GM23248 (cell line): ENCODE results near the gene TMED10. TPM values are rescaled to one million over a fixed set of nuclear protein-coding genes. Genes with fewer than 3 reads are reported as not detected.

Experiments
- DNase-seq: peaks from one replicate; pipeline ENCODE4 v3.0.0-alpha.2; 2015
- H2AFZ ChIP-seq: fragments of 200-600 bp; sonication (generic); 2 replicates; pipeline ENCODE4 v1.6.1; 2016; ENCODE audit warnings: antibody characterized with exemption
- H3F3A ChIP-seq: fragments of 200-600 bp; sonication (generic); 2 replicates; pipeline ENCODE4 v1.6.1; 2016; ENCODE audit warnings: mild to moderate bottlenecking, antibody characterized with exemption, mixed run types; ENCODE audit not compliant: insufficient read depth
- H3K27ac ChIP-seq: fragments of 200-600 bp; sonication (generic); 2 replicates; pipeline ENCODE4 v1.5.1; 2016; ENCODE audit warnings: mild to moderate bottlenecking
- H3K27me3 ChIP-seq: fragments of 200-600 bp; sonication (generic); replicated peaks from 2 replicates; pipeline ENCODE4 v1.6.1; 2016; ENCODE audit warnings: mild to moderate bottlenecking; ENCODE audit not compliant: insufficient read depth
- H3K36me3 ChIP-seq: fragments of 200-600 bp; sonication (generic); 2 replicates; pipeline ENCODE4 v1.6.1; 2016; ENCODE audit warnings: low read depth, mild to moderate bottlenecking
- H3K4me1 ChIP-seq: fragments of 200-600 bp; sonication (generic); 2 replicates; pipeline ENCODE4 v1.6.1; 2016; ENCODE audit warnings: mild to moderate bottlenecking; ENCODE audit not compliant: insufficient read depth
- H3K4me2 ChIP-seq: fragments of 200-600 bp; sonication (generic); one replicate; pipeline ENCODE4 v1.6.1; 2016; ENCODE audit warnings: mild to moderate bottlenecking; ENCODE audit not compliant: unreplicated experiment
- H3K4me3 ChIP-seq: fragments of 200-600 bp; sonication (generic); 2 replicates; pipeline ENCODE4 v1.5.1; 2016; ENCODE audit warnings: mild to moderate bottlenecking
- H3K79me2 ChIP-seq: fragments of 200-600 bp; sonication (generic); 2 replicates; pipeline ENCODE4 v1.6.1; 2016; ENCODE audit warnings: mild to moderate bottlenecking; ENCODE audit not compliant: insufficient read depth
- H3K9ac ChIP-seq: fragments of 200-600 bp; sonication (generic); 2 replicates; pipeline ENCODE4 v1.6.1; 2016; ENCODE audit warnings: mild to moderate bottlenecking
- H3K9me2 ChIP-seq: fragments of 200-600 bp; sonication (generic); 2 replicates; pipeline ENCODE4 v1.6.1; 2016; ENCODE audit warnings: mixed run types, mild to moderate bottlenecking, moderate library complexity; ENCODE audit not compliant: insufficient read depth
- H3K9me3 ChIP-seq: fragments of 200-600 bp; sonication (generic); one replicate; pipeline ENCODE4 v1.6.1; 2017; ENCODE audit warnings: low read depth
- H4K20me1 ChIP-seq: fragments of 200-600 bp; sonication (generic); 2 replicates; pipeline ENCODE4 v1.6.0; 2016; ENCODE audit not compliant: insufficient read depth
- EZH2 ChIP-seq: fragments of 200-600 bp; sonication (generic); IDR thresholded peaks from 2 replicates; pipeline ENCODE4 v1.6.1; 2018; ENCODE audit warnings: antibody characterized with exemption, mild to moderate bottlenecking; ENCODE audit not compliant: insufficient read depth, poor library complexity, severe bottlenecking
- EZH2phosphoT487 ChIP-seq: fragments of 200-600 bp; sonication (generic); IDR thresholded peaks from 2 replicates; pipeline ENCODE4 v1.6.1; 2018; ENCODE audit warnings: antibody characterized with exemption, moderate library complexity, mild to moderate bottlenecking, low read depth; ENCODE audit not compliant: insufficient read depth
- WGBS, 2 experiments: methylation state at CpG; one replicate each; pipeline ENCODE4 v1.1.6; 2015 to 2017; ENCODE audit warnings: low lambda C conversion rate in 2 of 2, low coverage in 1 of 2; ENCODE audit errors: missing lambda C conversion rate in 2 of 2; 5-methylcytosine and 5-hydroxymethylcytosine counted together
- in situ Hi-C: fragments of 300-500 bp; cut with MboI; formaldehyde crosslinking; loops from 2 replicates; pipeline ENCODE4 v1.15.0; 2020
- polyA plus RNA-seq: library from polyadenylated mRNA; unstranded; fragments of >200 nt; fragmentation: Nextera tagmentation; extraction: Ambion mirVana; gene quantifications from 2 replicates; pipeline ENCODE4 v1.2.1, GENCODE V29; 2016
- total RNA-seq: library from RNA; depleted of rRNA; stranded (reverse); fragments of >200 nt; shearing (Covaris generic); gene quantifications from 2 replicates; pipeline ENCODE4 v1.2.3, GENCODE V29; 2014

The TMED10 gene
- total and polyA plus RNA-seq, 2 experiments from 2014 or later: 363 to 553 TPM

- Histone ChIP-seq H3K27me3 (no peaks in the 10 kb centered on the region), H3K4me2 (peak overlapping the region; percentile 94), H3K9me3 (no peaks in the 10 kb centered on the region), H3K4me3 (peak overlapping the region; percentile 78), H4K20me1 (no peaks in the 10 kb centered on the region), H3K4me1 (peaks cover 27% of the 10 kb centered on the region), H3K9ac (peak overlapping the region; percentile 87), H2AFZ (peak overlapping the region; percentile 96), H3K36me3 (no peaks in the 10 kb centered on the region), H3K79me2 (peaks cover 61% of the 10 kb centered on the region), H3F3A (peaks cover 29% of the 10 kb centered on the region), H3K9me2 (no peaks in the 10 kb centered on the region), H3K27ac (peak overlapping the region; percentile 78)
- in situ Hi-C loops: loop anchor here (10.0 to 25.0 kb wide), 2 partner anchors 179 to 336 kb away; no protein-coding TSS in a partner anchor
- 1 to 3% methylated on average over 6 of the region's 6 CpGs for whole genome bisulfite sequencing, 2 experiments
- TF ChIP-seq EZH2phosphoT487 (no peak), EZH2 (no peak)
- DNase-seq: peak; percentile 32
Measured at GRCh38 chr14:75126121-75126544, 50.3 kb downstream of the TMED10 start.

DNA sequence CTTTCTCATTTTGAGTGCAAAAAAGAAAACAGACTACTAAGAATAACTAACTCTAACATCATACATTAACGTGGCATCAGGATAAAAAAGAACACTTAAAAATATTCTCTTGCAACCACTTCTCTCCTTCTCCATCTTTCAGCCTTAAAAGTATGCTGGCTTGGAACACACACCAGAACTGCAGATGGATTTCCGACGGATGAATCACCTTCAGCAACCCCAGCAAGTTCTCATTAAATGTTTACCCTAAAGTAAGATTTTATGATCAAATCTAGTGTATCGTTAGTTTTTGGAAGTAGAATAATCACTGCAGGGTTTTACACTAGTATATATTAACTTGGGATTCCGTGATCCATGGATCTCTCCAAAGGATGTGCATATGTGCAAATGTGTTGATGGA lies 50.8 kb downstream of the TMED10 start:
- H3K9ac ChIP-seq: peak overlapping the region; percentile 87
- WGBS, 2 experiments: 15 to 21% methylated on average over 5 of the region's 5 CpGs
- peaks cover 27% of the 10 kb centered on the region for H3K4me1 ChIP-seq
- no peaks in the 10 kb centered on the region for H4K20me1 ChIP-seq
- H3K9me2 ChIP-seq: no peaks in the 10 kb centered on the region
- no peaks in the 10 kb centered on the region for H3K36me3 ChIP-seq
- in situ Hi-C loops: loop anchor here (10.0 to 25.0 kb wide), 2 partner anchors 179 to 337 kb away; no protein-coding TSS in a partner anchor
- TF ChIP-seq EZH2 (no peak), EZH2phosphoT487 (no peak)
- H3F3A ChIP-seq: peaks cover 29% of the 10 kb centered on the region
- peak; percentile 85 for DNase-seq
- peak overlapping the region; percentile 78 for H3K27ac ChIP-seq
- no peaks in the 10 kb centered on the region for H3K9me3 ChIP-seq
- H2AFZ ChIP-seq: no peak overlapping the region
- peak overlapping the region; percentile 94 for H3K4me2 ChIP-seq
- H3K79me2 ChIP-seq: peaks cover 57% of the 10 kb centered on the region
- no peaks in the 10 kb centered on the region for H3K27me3 ChIP-seq
- H3K4me3 ChIP-seq: peak overlapping the region; percentile 78

GRCh38 chr14:75123991-75124390 lies 52.4 kb downstream of the TMED10 start:
- H3K4me1 ChIP-seq: peaks cover 30% of the 10 kb centered on the region
- no peaks in the 10 kb centered on the region for H4K20me1 ChIP-seq
- in situ Hi-C loops: loop anchor here (10.0 kb wide), 1 partner anchor 181 kb away; no protein-coding TSS in a partner anchor
- no peak overlapping the region for H3K4me3 ChIP-seq
- H3K4me2 ChIP-seq: peak overlapping the region; percentile 62
- WGBS, 2 experiments: 25% methylated on average over 7 of the region's 7 CpGs
- H3K36me3 ChIP-seq: peaks cover 14% of the 10 kb centered on the region; the same call in 1 of the 2 replicates
- H2AFZ ChIP-seq: no peak overlapping the region
- peaks cover 42% of the 10 kb centered on the region for H3K79me2 ChIP-seq
- TF ChIP-seq EZH2 (no peak), EZH2phosphoT487 (no peak)
- peak overlapping the region; percentile 52 for H3K27ac ChIP-seq
- H3K9me3 ChIP-seq: no peaks in the 10 kb centered on the region
- peaks cover 36% of the 10 kb centered on the region for H3F3A ChIP-seq
- 0 out of 2 replicates have a peak overlapping the region, but pooled peaks have one; percentile 20 for H3K9ac ChIP-seq
- DNase-seq: peak; percentile 90
- H3K9me2 ChIP-seq: no peaks in the 10 kb centered on the region
- no peaks in the 10 kb centered on the region for H3K27me3 ChIP-seq

DNA sequence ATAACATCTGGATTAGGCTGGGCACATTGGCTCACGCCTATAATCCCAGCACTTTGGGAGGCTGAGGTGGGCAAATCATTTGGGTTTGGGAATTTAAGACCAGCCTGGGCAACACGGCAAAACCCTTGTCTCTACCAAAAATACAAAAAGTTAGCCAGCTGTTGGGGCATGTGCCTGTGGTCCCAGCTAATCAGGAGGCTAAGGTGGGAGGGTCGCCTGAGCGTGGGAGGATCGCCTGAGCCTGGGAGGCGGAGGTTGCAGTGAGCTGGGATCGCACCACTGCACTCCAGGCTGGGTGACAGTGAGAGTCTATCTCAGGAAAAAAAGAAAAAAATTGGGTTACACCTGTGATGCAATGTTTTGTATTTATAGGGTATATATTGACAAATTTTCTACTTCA lies 54.9 kb downstream of the TMED10 start:
- Histone ChIP-seq H2AFZ (no peak overlapping the region), H3K9ac (no peak overlapping the region), H3K4me1 (peaks cover 30% of the 10 kb centered on the region), H3K79me2 (peaks cover 22% of the 10 kb centered on the region), H3K27ac (no peak overlapping the region), H3K4me3 (no peak overlapping the region), H4K20me1 (no peaks in the 10 kb centered on the region), H3K4me2 (no peak overlapping the region), H3K9me3 (no peaks in the 10 kb centered on the region), H3K9me2 (no peaks in the 10 kb centered on the region), H3F3A (peaks cover 37% of the 10 kb centered on the region), H3K36me3 (peaks cover 27% of the 10 kb centered on the region), H3K27me3 (no peaks in the 10 kb centered on the region)
- no peak for TF ChIP-seq EZH2
- TF ChIP-seq EZH2phosphoT487: no peak
- no peak for DNase-seq
- in situ Hi-C loops: loop anchor here (10.0 kb wide), 1 partner anchor 183 kb away; no protein-coding TSS in a partner anchor
- 85 to 96% methylated on average over 7 of the region's 7 CpGs for WGBS, 2 experiments
